Stomach (tissue), 9 donors: ENCODE measurements around the gene MAGEA8. TPM values are rescaled to one million over a fixed set of nuclear protein-coding genes. Genes with fewer than 3 reads are reported as not detected.

Experiments used
- DNase-seq, 2 donors: peaks; one replicate each; pipeline versions ENCODE4 v3.0.0 to v3.0.0-alpha.2; 2013 to 2019
- H3K27ac ChIP-seq, 5 donors: fragments of 200-600 bp in 4 of 5; sonication (generic) in 4 of 5; one replicate each; pipeline ENCODE4 v1.5.1; 2013 to 2019; ENCODE audit warnings: mild to moderate bottlenecking in 1 of 5, moderate library complexity in 1 of 5
- H3K27me3 ChIP-seq, 3 donors: fragments of 200-600 bp; sonication (generic); one replicate each; pipeline ENCODE4 v1.5.1; 2017 to 2019; ENCODE audit warnings: mixed run types in 1 of 3
- H3K36me3 ChIP-seq, 4 donors: fragments of 200-600 bp; sonication (generic); 1 replicate in 3 of 4; 2 replicates in 1 of 4; pipeline ENCODE4 v1.5.1; 2016 to 2019
- H3K4me1 ChIP-seq, 4 donors: fragments of 200-600 bp; sonication (generic); one replicate each; pipeline ENCODE4 v1.5.1; 2016 to 2019
- H3K4me3 ChIP-seq, 4 donors: fragments of 200-600 bp; sonication (generic) in 3 of 4; one replicate each; pipeline ENCODE4 v1.5.1; 2016 to 2019; ENCODE audit warnings: mild to moderate bottlenecking in 1 of 4
- H3K9me3 ChIP-seq, 4 donors: fragments of 200-600 bp; sonication (generic); one replicate each; pipeline ENCODE4 v1.5.1; 2016 to 2019
- EP300 ChIP-seq: sonication (generic); formaldehyde crosslinking; IDR thresholded peaks from one replicate; pipeline ENCODE4 v1.6.1; 2017; ENCODE audit warnings: antibody characterized with exemption
- POLR2A ChIP-seq, 4 donors: fragments of 450-650 bp; IDR thresholded peaks; one replicate each; pipeline ENCODE4 v1.6.1; 2016; ENCODE audit warnings: antibody characterized with exemption in 4 of 4, control low read depth in 2 of 4, mild to moderate bottlenecking in 1 of 4, moderate library complexity in 1 of 4
- POLR2AphosphoS5 ChIP-seq, 3 donors: sonication (generic); formaldehyde crosslinking; IDR thresholded peaks; one replicate each; pipeline ENCODE4 v1.6.1; 2016; ENCODE audit warnings: antibody characterized with exemption in 3 of 3
- WGBS, 5 donors: extraction: QIAGEN DNeasy Blood & Tissue Kit in 3 of 5; methylation state at CpG; one replicate each; pipeline versions ENCODE4 v1.1.5 to v1.1.7; 2013 to 2018; 5-methylcytosine and 5-hydroxymethylcytosine counted together
- intact Hi-C: fragments of 100-400 bp; cut with DNase I; formaldehyde crosslinking; loops from one replicate; pipeline ENCODE4 v1.15.1; 2023; ENCODE audit warnings: low total_unique reads
- polyA plus RNA-seq, 3 donors: library from polyadenylated mRNA; stranded (reverse); fragments of 200-250 nt; gene quantifications; one replicate each; pipeline ENCODE4 v1.2.3, GENCODE V29; 2013
- total RNA-seq, 5 donors: library from RNA; depleted of rRNA; stranded (reverse); fragments of >200 nt; gene quantifications; one replicate each; pipeline versions ENCODE4 v1.1.0 to v1.2.3, GENCODE V29; 2014 to 2016
- TF ChIP-seq, protein P1 (sequence below), 7 experiments: fragments of 450-650 bp in 4 of 7; fragments of 200-600 bp in 3 of 7; sonication (generic) in 3 of 7; IDR thresholded peaks; one replicate each; pipeline ENCODE4 v1.5.1; 2016 to 2019; ENCODE audit warnings: antibody characterized with exemption in 7 of 7, control low read depth in 2 of 7, mild to moderate bottlenecking in 1 of 7
- donor health status: healthy with polysubstance abuse.
- donor health status: Bipolar disorder and iron deficiency.
- donor health status: healthy.

The MAGEA8 gene
- total and polyA plus RNA-seq, 8 donors, result not detected

- Histone ChIP-seq H3K36me3 (no peaks in the 10 kb centered on the region), H3K27ac (no peak overlapping the region), H3K9me3 (no peaks in the 10 kb centered on the region), H3K4me3 (no peak overlapping the region), H3K4me1 (no peaks in the 10 kb centered on the region), H3K27me3 (no peaks in the 10 kb centered on the region)
- no peak for DNase-seq
- TF ChIP-seq, protein P1, sequence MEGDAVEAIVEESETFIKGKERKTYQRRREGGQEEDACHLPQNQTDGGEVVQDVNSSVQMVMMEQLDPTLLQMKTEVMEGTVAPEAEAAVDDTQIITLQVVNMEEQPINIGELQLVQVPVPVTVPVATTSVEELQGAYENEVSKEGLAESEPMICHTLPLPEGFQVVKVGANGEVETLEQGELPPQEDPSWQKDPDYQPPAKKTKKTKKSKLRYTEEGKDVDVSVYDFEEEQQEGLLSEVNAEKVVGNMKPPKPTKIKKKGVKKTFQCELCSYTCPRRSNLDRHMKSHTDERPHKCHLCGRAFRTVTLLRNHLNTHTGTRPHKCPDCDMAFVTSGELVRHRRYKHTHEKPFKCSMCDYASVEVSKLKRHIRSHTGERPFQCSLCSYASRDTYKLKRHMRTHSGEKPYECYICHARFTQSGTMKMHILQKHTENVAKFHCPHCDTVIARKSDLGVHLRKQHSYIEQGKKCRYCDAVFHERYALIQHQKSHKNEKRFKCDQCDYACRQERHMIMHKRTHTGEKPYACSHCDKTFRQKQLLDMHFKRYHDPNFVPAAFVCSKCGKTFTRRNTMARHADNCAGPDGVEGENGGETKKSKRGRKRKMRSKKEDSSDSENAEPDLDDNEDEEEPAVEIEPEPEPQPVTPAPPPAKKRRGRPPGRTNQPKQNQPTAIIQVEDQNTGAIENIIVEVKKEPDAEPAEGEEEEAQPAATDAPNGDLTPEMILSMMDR (IDR thresholded peaks at IDR 0.05), result no peak
- no peak for TF ChIP-seq POLR2A (IDR thresholded peaks at IDR 0.05)
- intact Hi-C loops, result no loop called here
- WGBS, 5 donors, result 81 to 97% (median 90%) methylated on average over 2 of the region's 2 CpGs
Measured at GRCh38 chrX:149841929-149842328, 39.1 kb upstream of the MAGEA8 start.

- intact Hi-C loops, result no loop called here
- Histone ChIP-seq H3K27ac (no peak overlapping the region), H3K4me3 (no peak overlapping the region), H3K36me3 (no peaks in the 10 kb centered on the region), H3K4me1 (no peaks in the 10 kb centered on the region), H3K9me3 (no peaks in the 10 kb centered on the region), H3K27me3 (no peaks in the 10 kb centered on the region)
- DNase-seq, result no peak
- TF ChIP-seq POLR2A (IDR thresholded peaks at IDR 0.05) (no peak), EP300 (no peak), POLR2AphosphoS5 (IDR thresholded peaks at IDR 0.05) (no peak)
- TF ChIP-seq, protein P1 (IDR thresholded peaks at IDR 0.05), result no peak
- WGBS, 5 donors, result 17 to 78% (median 76%) methylated on average over 1 of the region's 1 CpG
Measured at GRCh38 chrX:149845385-149845784, 35.6 kb upstream of the MAGEA8 start.

DNA sequence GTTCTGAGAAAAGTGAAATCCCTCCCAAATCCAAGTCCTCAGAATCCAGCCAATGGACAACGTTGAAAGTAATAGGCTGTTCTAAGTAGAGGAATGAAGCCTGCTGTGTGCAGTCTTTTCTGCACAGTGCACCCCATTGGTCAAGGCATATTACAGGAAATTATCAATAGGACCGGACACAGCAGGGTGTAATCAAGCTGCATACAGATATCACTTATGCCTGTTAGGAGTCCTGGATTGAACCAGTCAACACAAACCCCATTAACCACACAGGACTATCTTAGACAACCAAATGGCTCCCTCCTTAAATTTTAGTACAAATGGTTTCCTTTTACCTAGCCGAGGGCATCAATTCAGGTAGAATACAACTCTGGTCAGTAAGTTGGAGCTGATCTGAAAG lies 34.2 kb upstream of the MAGEA8 start:
- Histone ChIP-seq H3K36me3 (no peaks in the 10 kb centered on the region), H3K27me3 (no peaks in the 10 kb centered on the region), H3K4me1 (no peaks in the 10 kb centered on the region), H3K9me3 (peaks cover 0 to 5% (median 0%) of the 10 kb centered on the region in 4 donors), H3K4me3 (no peak overlapping the region), H3K27ac (no peak overlapping the region)
- intact Hi-C loops, result no loop called here
- TF ChIP-seq EP300, result no peak
- TF ChIP-seq POLR2A (IDR thresholded peaks at IDR 0.05), result no peak
- TF ChIP-seq, protein P1 (IDR thresholded peaks at IDR 0.05), result no peak
- no peak for DNase-seq
- WGBS, 5 donors, result 81 to 94% (median 87%) methylated on average over 2 to 3 of the region's 3 CpGs

DNA sequence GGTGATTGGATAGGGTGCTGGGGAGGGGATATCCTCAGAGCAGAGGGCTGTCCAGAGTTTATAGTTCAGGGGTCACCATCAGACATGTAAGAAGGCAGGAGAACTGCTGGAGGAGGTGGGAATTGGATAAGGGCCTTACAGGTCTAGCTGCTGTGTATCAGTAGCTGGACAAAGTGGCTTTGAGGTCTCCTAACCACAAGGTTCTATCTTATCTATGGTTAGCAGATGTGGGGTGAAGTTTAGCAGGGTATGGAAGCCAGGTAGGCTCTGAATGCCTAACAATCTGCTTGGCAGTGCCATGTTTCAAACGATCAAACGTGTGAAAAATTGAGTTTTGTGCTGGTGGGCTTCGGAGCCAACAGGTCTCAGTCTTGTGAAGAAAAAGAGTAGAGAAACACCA lies 32.1 kb upstream of the MAGEA8 start:
- no peaks in the 10 kb centered on the region for H3K4me1 ChIP-seq
- H3K27ac ChIP-seq, result no peak overlapping the region
- intact Hi-C loops, result no loop called here

More for the DNA sequence above, 32.1 kb upstream of the MAGEA8 start:
- H3K9me3 ChIP-seq, result peaks cover 0 to 7% (median 0%) of the 10 kb centered on the region in 4 donors
- H3K27me3 ChIP-seq, result no peaks in the 10 kb centered on the region
- no peak for DNase-seq
- no peak overlapping the region for H3K4me3 ChIP-seq
- TF ChIP-seq POLR2AphosphoS5 (IDR thresholded peaks at IDR 0.05), result no peak
- no peak for TF ChIP-seq POLR2A (IDR thresholded peaks at IDR 0.05)
- TF ChIP-seq EP300, result no peak
- TF ChIP-seq, protein P1 (IDR thresholded peaks at IDR 0.05), result no peak
- 78 to 97% (median 84%) methylated on average over 3 of the region's 3 CpGs for WGBS, 5 donors
- no peaks in the 10 kb centered on the region for H3K36me3 ChIP-seq
